ENCODE measurements around the gene ST6GALNAC3.

GRCh38 chr1:76115171-76115570, 40.6 kb downstream of the ST6GALNAC3 start:
- TF ChIP-seq POLR2A (IDR thresholded peaks at IDR 0.05) (no peak), CTCF (IDR thresholded peaks at IDR 0.05) (no peak)

All from heart left ventricle (tissue), 13 donors.